Large intestine (tissue), 12 donors: ENCODE measurements around the gene IZUMO1. TPM values are rescaled to one million over a fixed set of nuclear protein-coding genes. Genes with fewer than 3 reads are reported as not detected.
"Not testable (repeated sequence)": the region's sequence is repeated elsewhere in the genome, so short reads cannot be mapped to it uniquely, and the experiment has no call there.

Source experiments
- DNase-seq, 2 donors: peaks; one replicate each; pipeline versions ENCODE4 v3.0.0 to v3.0.0-alpha.2; 2013
- H3K27ac ChIP-seq: one replicate; pipeline ENCODE4 v1.5.1; 2013; ENCODE audit warnings: low read length
- H3K27me3 ChIP-seq: 2 replicates; pipeline ENCODE4 v1.6.1; 2013; ENCODE audit warnings: low read length; ENCODE audit not compliant: control insufficient read depth, insufficient read depth
- H3K36me3 ChIP-seq: 2 replicates; pipeline ENCODE4 v1.6.1; 2013; ENCODE audit warnings: low read length; ENCODE audit not compliant: control insufficient read depth, insufficient read depth
- H3K4me1 ChIP-seq: one replicate; pipeline ENCODE4 v1.6.1; 2013; ENCODE audit warnings: low read length; ENCODE audit not compliant: control insufficient read depth, insufficient read depth
- H3K4me3 ChIP-seq: one replicate; pipeline ENCODE4 v1.5.1; 2013; ENCODE audit warnings: low read length
- H3K9me3 ChIP-seq: one replicate; pipeline ENCODE4 v1.6.1; 2013; ENCODE audit warnings: mild to moderate bottlenecking, low read depth, low read length, moderate library complexity; ENCODE audit not compliant: control insufficient read depth
- WGBS: methylation state at CpG from one replicate; pipeline ENCODE4 v1.1.5; 2013; ENCODE audit warnings: low lambda C conversion rate; ENCODE audit not compliant: insufficient coverage; 5-methylcytosine and 5-hydroxymethylcytosine counted together
- long read RNA-seq, 11 donors: transcript quantifications; one replicate each; lab custom pipeline, GENCODE V29; 2026
- polyA plus RNA-seq: library from polyadenylated mRNA; unstranded; fragments of 120-200 nt; gene quantifications from one replicate; pipeline ENCODE4 v1.2.1, GENCODE V29; 2013

The IZUMO1 gene
- 0.40 TPM for polyA plus RNA-seq
- long read RNA-seq, donor 1 = 0 reads
- long read RNA-seq, donor 2 = 0 reads
- long read RNA-seq, donor 3 = 0 reads
- long read RNA-seq, donor 4 = 0 reads
- long read RNA-seq, donor 5 = 0 reads
- long read RNA-seq, donor 6 = 0 reads
- long read RNA-seq, donor 7 = 0 reads
- long read RNA-seq, donor 8 = 0 reads
- long read RNA-seq, donor 9 = 0 reads
- long read RNA-seq, donor 10 = 0 reads
- long read RNA-seq, donor 11 = 0 reads

GRCh38 chr19:48746738-48747575, at the start of gene IZUMO1:
Gene IZUMO1, minus strand, starts transcription at chr19:48746909. Its CDS starts 1,050 bp downstream, at chr19:48745859.
- Histone ChIP-seq H3K4me1 (peaks cover 3% of the 10 kb centered on the region), H3K27me3 (peaks cover 31% of the 10 kb centered on the region), H3K9me3 (peaks cover 10% of the 10 kb centered on the region), H3K4me3 (peak within 1 kb of the TSS; percentile 35), H3K27ac (peak within 1 kb of the TSS; percentile 34), H3K36me3 (peaks cover 2% of the 10 kb centered on the region)
- WGBS = no CpG with 5 or more reads among the region's 31 CpGs
- peak; percentile 68 to 81 for DNase-seq

GRCh38 chr19:48795685-48796070, 49.0 kb upstream of the IZUMO1 start:
- Histone ChIP-seq H3K27me3 (no peaks in the 10 kb centered on the region), H3K36me3 (peaks cover 17% of the 10 kb centered on the region), H3K27ac (peak overlapping the region; percentile 51), H3K4me1 (peaks cover 11% of the 10 kb centered on the region), H3K4me3 (no peak overlapping the region), H3K9me3 (no peaks in the 10 kb centered on the region)
- WGBS = no CpG with 5 or more reads among the region's 2 CpGs
- DNase-seq = no peak

- Histone ChIP-seq H3K27me3 (no peaks in the 10 kb centered on the region), H3K4me3 (peak overlapping the region; percentile 53), H3K27ac (peak overlapping the region; percentile 51), H3K9me3 (no peaks in the 10 kb centered on the region), H3K4me1 (peaks cover 11% of the 10 kb centered on the region), H3K36me3 (peaks cover 17% of the 10 kb centered on the region)
- peak; percentile 93 to 97 for DNase-seq
- WGBS = no CpG with 5 or more reads among the region's 38 CpGs
Observed at GRCh38 chr19:48795055-48795684, 48.5 kb upstream of the IZUMO1 start.

- no CpG with 5 or more reads among the region's 6 CpGs for WGBS
- H3K36me3 ChIP-seq = peaks cover 14% of the 10 kb centered on the region
- no peak overlapping the region for H3K4me3 ChIP-seq
- no peak for DNase-seq
- no peaks in the 10 kb centered on the region for H3K27me3 ChIP-seq
- H3K4me1 ChIP-seq = peaks cover 11% of the 10 kb centered on the region
- no peaks in the 10 kb centered on the region for H3K9me3 ChIP-seq
- H3K27ac ChIP-seq = no peak overlapping the region
Observed at GRCh38 chr19:48794291-48794690, 47.6 kb upstream of the IZUMO1 start.

GRCh38 chr19:48793271-48793670, 46.6 kb upstream of the IZUMO1 start:
- no CpG with 5 or more reads among the region's 8 CpGs for WGBS
- Histone ChIP-seq H3K27me3 (no peaks in the 10 kb centered on the region), H3K36me3 (peaks cover 10% of the 10 kb centered on the region)

GRCh38 chr19:48787331-48787730, 40.6 kb upstream of the IZUMO1 start:
- not testable (repeated sequence) for H3K27me3 ChIP-seq, H3K4me3 ChIP-seq, H3K4me1 ChIP-seq, DNase-seq, H3K9me3 ChIP-seq, H3K36me3 ChIP-seq, H3K27ac ChIP-seq
- no CpG with 5 or more reads among the region's 9 CpGs for WGBS

More at GRCh38 chr19:48793271-48793670, 46.6 kb upstream of the IZUMO1 start:
- no peaks in the 10 kb centered on the region for H3K9me3 ChIP-seq
- H3K4me1 ChIP-seq = peaks cover 11% of the 10 kb centered on the region
- H3K27ac ChIP-seq = no peak overlapping the region
- no peak for DNase-seq
- no peak overlapping the region for H3K4me3 ChIP-seq

- WGBS = no CpG with 5 or more reads among the region's 7 CpGs
- H3K4me3 ChIP-seq, H3K27ac ChIP-seq, H3K36me3 ChIP-seq, H3K4me1 ChIP-seq, DNase-seq, H3K9me3 ChIP-seq, H3K27me3 ChIP-seq: not testable (repeated sequence)
Observed at GRCh38 chr19:48786422-48786821, 39.7 kb upstream of the IZUMO1 start.

- no peaks in the 10 kb centered on the region for H3K36me3 ChIP-seq
- no CpG with 5 or more reads among the region's 5 CpGs for WGBS
- H3K4me3 ChIP-seq = no peak overlapping the region
- H3K4me1 ChIP-seq = peaks cover 13% of the 10 kb centered on the region
- H3K27me3 ChIP-seq = no peaks in the 10 kb centered on the region
- no peaks in the 10 kb centered on the region for H3K9me3 ChIP-seq
- no peak for DNase-seq
- no peak overlapping the region for H3K27ac ChIP-seq
Observed at GRCh38 chr19:48784527-48784926, 37.8 kb upstream of the IZUMO1 start.

- DNase-seq = peak; percentile 29 to 60
Observed at GRCh38 chr19:48780631-48781391, 34.1 kb upstream of the IZUMO1 start.

GRCh38 chr19:48779636-48780035, 32.9 kb upstream of the IZUMO1 start:
- Histone ChIP-seq H3K27ac (no peak overlapping the region), H3K36me3 (no peaks in the 10 kb centered on the region), H3K9me3 (no peaks in the 10 kb centered on the region), H3K4me1 (peaks cover 16% of the 10 kb centered on the region), H3K27me3 (no peaks in the 10 kb centered on the region), H3K4me3 (no peak overlapping the region)
- no CpG with 5 or more reads among the region's 1 CpG for WGBS
- no peak for DNase-seq

More at GRCh38 chr19:48780631-48781391, 34.1 kb upstream of the IZUMO1 start:
- Histone ChIP-seq H3K9me3 (no peaks in the 10 kb centered on the region), H3K4me3 (no peak overlapping the region), H3K27ac (peak overlapping the region; percentile 26), H3K36me3 (no peaks in the 10 kb centered on the region), H3K4me1 (peaks cover 16% of the 10 kb centered on the region), H3K27me3 (no peaks in the 10 kb centered on the region)
- 70% methylated on average over 2 of the region's 14 CpGs for WGBS
